Kidney (tissue), 14 donors: ENCODE results near the gene COX15. TPM values are rescaled to one million over a fixed set of nuclear protein-coding genes. Genes with fewer than 3 reads are reported as not detected.

Source experiments
- DNase-seq, 5 donors: peaks; one replicate each; pipeline ENCODE4 v3.0.0-alpha.2; 2013 to 2020
- FAIRE-seq: peaks from 2 replicates; lab custom pipeline; 2012; peaks lifted over from hg19 to GRCh38; lab: Jason Lieb, UNC
- H3K27ac ChIP-seq, 2 donors: one replicate each; pipeline ENCODE4 v1.7.0; 2013; ENCODE audit warnings: low read depth in 2 of 2, low read length in 2 of 2, inconsistent platforms in 1 of 2
- H3K27me3 ChIP-seq: one replicate; pipeline ENCODE4 v1.7.1; 2013; ENCODE audit warnings: low read length, inconsistent platforms; ENCODE audit not compliant: control insufficient read depth, insufficient read depth
- H3K36me3 ChIP-seq, 3 donors: one replicate each; pipeline versions ENCODE4 v1.7.0 to v1.7.1; 2013; ENCODE audit warnings: low read length in 3 of 3, control low read depth in 1 of 3, inconsistent platforms in 1 of 3; ENCODE audit not compliant: insufficient read depth in 3 of 3, control insufficient read depth in 2 of 3
- H3K4me1 ChIP-seq, 3 donors: one replicate each; pipeline versions ENCODE4 v1.7.0 to v1.7.1; 2013; ENCODE audit warnings: low read length in 3 of 3, inconsistent platforms in 1 of 3, low read depth in 1 of 3; ENCODE audit not compliant: control insufficient read depth in 2 of 3, insufficient read depth in 2 of 3
- H3K4me3 ChIP-seq, 3 donors: one replicate each; pipeline versions ENCODE4 v1.7.0 to v1.8.1; 2013; ENCODE audit warnings: low read length in 3 of 3, control low read depth in 1 of 3, inconsistent platforms in 1 of 3
- H3K9ac ChIP-seq, 3 donors: one replicate each; pipeline versions ENCODE4 v1.7.0 to v1.7.1; 2013; ENCODE audit warnings: low read length in 3 of 3, control low read depth in 1 of 3, inconsistent platforms in 1 of 3
- H3K9me3 ChIP-seq, 3 donors: one replicate each; pipeline versions ENCODE4 v1.7.0 to v1.7.1; 2013; ENCODE audit warnings: low read length in 3 of 3, control low read depth in 1 of 3, inconsistent platforms in 1 of 3; ENCODE audit not compliant: control insufficient read depth in 2 of 3, insufficient read depth in 1 of 3
- intact Hi-C: fragments of 100-400 bp; cut with DNase I; formaldehyde crosslinking; loops from one replicate; pipeline ENCODE4 v1.11.1; 2022
- polyA plus RNA-seq: library from polyadenylated mRNA; stranded (reverse); fragments of 350-450 nt; fragmentation: Illumina TruSeq; extraction: RNeasy Lipid Tissue Mini Kit (QIAGEN cat#74804); gene quantifications from one replicate; pipeline ENCODE4 v1.2.3, GENCODE V29; 2014; ENCODE audit warnings: low read depth, low replicate concordance; ENCODE audit not compliant: insufficient read depth
- total RNA-seq: library from RNA; stranded (reverse); fragmentation: NEBNext Ultra II Directional; extraction: Animal tissue kit (Norgen Biotek cat#: 25700); gene quantifications from one replicate; pipeline ENCODE4 v1.2.1, GENCODE V29; 2021
- TF ChIP-seq, protein P1 (sequence below): IDR thresholded peaks from 3 replicates; pipeline ENCODE4 v1.5.1; 2012; ENCODE audit warnings: mild to moderate bottlenecking, moderate library complexity, borderline replicate concordance; ENCODE audit not compliant: insufficient read depth; ENCODE audit errors: extremely low read depth
- donor health status: control.
- donor health status: control.
- donor health status: control.
- donor health status: control.
- donor health status: control.
- donor health status: DM: yes; HTN: yes; CAD: no.
- donor health status: Normal renal cell carcinoma (clear cell type).

COX15 gene
- total and polyA plus RNA-seq, 2 donors from 2014 or later: 30.9 to 40.4 TPM

DNA sequence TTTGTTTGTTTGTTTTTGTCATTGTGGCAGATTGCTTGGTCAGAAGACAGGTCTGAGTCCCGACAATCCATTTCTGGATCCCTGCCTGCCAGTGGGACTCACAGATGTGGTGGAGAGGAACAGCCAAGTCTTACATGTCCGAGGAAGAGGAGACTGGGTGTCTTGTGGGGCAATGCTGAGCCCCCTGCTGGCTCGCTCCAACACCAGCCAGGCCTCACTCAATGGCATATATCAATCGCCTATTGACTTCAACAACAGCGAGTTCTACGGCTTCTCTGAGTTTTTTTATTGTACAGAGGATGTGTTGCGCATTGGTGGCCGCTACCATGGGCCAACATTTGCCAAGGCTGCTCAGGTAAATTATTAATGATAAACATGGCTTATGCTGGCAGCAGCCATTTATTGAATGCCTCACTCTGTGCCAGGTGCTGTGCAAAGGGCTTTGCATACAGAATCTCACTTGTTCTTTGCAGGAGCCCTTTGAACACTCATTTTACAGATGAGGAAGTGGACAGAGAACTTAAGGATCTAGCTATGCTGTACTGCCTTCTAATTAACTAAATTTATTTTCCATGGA lies 33.3 kb downstream of the COX15 start:
- H3K4me3 ChIP-seq: no peak overlapping the region
- DNase-seq (no peak), FAIRE-seq (no peak)
- intact Hi-C loops: no loop called here
- no peaks in the 10 kb centered on the region for H3K9me3 ChIP-seq
- H3K9ac ChIP-seq: no peak overlapping the region
- no peaks in the 10 kb centered on the region for H3K4me1 ChIP-seq
- H3K27me3 ChIP-seq: no peaks in the 10 kb centered on the region
- no peak overlapping the region for H3K27ac ChIP-seq
- peaks cover 2 to 29% (median 25%) of the 10 kb centered on the region in 3 donors for H3K36me3 ChIP-seq
- TF ChIP-seq, protein P1, sequence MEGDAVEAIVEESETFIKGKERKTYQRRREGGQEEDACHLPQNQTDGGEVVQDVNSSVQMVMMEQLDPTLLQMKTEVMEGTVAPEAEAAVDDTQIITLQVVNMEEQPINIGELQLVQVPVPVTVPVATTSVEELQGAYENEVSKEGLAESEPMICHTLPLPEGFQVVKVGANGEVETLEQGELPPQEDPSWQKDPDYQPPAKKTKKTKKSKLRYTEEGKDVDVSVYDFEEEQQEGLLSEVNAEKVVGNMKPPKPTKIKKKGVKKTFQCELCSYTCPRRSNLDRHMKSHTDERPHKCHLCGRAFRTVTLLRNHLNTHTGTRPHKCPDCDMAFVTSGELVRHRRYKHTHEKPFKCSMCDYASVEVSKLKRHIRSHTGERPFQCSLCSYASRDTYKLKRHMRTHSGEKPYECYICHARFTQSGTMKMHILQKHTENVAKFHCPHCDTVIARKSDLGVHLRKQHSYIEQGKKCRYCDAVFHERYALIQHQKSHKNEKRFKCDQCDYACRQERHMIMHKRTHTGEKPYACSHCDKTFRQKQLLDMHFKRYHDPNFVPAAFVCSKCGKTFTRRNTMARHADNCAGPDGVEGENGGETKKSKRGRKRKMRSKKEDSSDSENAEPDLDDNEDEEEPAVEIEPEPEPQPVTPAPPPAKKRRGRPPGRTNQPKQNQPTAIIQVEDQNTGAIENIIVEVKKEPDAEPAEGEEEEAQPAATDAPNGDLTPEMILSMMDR: no peak

- Histone ChIP-seq H3K9me3 (no peaks in the 10 kb centered on the region), H3K27ac (no peak overlapping the region), H3K36me3 (peaks cover 4 to 29% (median 24%) of the 10 kb centered on the region in 3 donors), H3K9ac (no peak overlapping the region), H3K4me1 (no peaks in the 10 kb centered on the region), H3K4me3 (no peak overlapping the region), H3K27me3 (no peaks in the 10 kb centered on the region)
- intact Hi-C loops: no loop called here
- DNase-seq (no peak), FAIRE-seq (no peak)
- TF ChIP-seq, protein P1: no peak
These were observed 36.2 kb downstream of the COX15 start for GRCh38 chr10:99695761-99696160.

DNA sequence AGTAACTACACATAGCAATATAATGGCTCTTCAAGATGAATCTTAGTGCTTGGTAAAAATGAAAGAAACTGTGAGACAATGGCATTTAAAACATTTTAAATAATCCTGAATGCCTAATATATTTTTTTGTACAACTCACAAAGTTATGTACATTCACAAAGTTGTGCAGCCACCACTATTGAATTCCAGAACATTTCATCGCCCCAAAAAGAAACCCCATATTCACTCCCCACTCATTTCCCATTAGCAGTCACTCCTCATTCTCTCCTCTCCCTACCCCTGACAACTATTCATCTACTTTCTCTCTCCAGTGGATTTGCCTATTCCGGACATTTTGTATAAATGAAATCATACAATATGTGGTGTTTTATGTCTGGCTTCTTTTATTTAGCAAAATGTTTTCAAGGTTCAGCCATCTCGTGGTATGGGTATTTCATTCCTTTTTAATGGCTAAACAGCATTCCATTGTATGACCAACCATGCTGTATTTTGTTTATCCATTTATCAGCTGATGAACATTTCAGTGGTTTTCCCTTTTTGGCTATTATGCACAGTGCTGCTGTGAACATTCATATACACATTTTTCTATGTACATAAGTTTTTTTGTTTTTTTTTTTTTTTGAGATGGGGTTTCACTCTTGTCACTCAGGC lies 37.9 kb downstream of the COX15 start:
- DNase-seq: no peak
- Histone ChIP-seq H3K27me3 (no peaks in the 10 kb centered on the region), H3K9me3 (no peaks in the 10 kb centered on the region), H3K4me3 (no peak overlapping the region), H3K9ac (no peak overlapping the region), H3K27ac (no peak overlapping the region), H3K4me1 (no peaks in the 10 kb centered on the region), H3K36me3 (peaks cover 4 to 27% (median 24%) of the 10 kb centered on the region in 3 donors)
- intact Hi-C loops: no loop called here
- FAIRE-seq: no peak
- TF ChIP-seq, protein P1: no peak
